OCI-LY7 (cell line): ENCODE data around the gene BRCA1. TPM values are rescaled to one million over a fixed set of nuclear protein-coding genes. Genes with fewer than 3 reads are reported as not detected.

Experiments
- BruUV-seq: library from RNA; stranded (reverse); fragments of 400-500 nt; replicated peaks from 2 replicates; lab custom pipeline; 2021; lab: Mats Ljungman, UMichigan
- CTCF ChIA-PET: fragments of 300-600 bp; sonication (Branson Sonifier 250); formaldehyde crosslinking; loops from one replicate; lab custom pipeline; 2022; ENCODE audit warnings: antibody characterized with exemption; ENCODE audit not compliant: unreplicated experiment; lab: Charles Lee
- POLR2A ChIA-PET: fragments of 300-600 bp; sonication (Branson Sonifier 250); formaldehyde crosslinking; loops from one replicate; lab custom pipeline; 2022; ENCODE audit warnings: antibody characterized with exemption; lab: Charles Lee
- DNase-seq: peaks from one replicate; pipeline ENCODE4 v3.0.0-alpha.2; 2015; ENCODE audit warnings: low spot score
- H2AFZ ChIP-seq: fragments of 200-600 bp; sonication (generic), shearing (Covaris generic); 2 replicates; pipeline ENCODE4 v1.6.1; 2014; ENCODE audit warnings: mild to moderate bottlenecking, antibody characterized with exemption, low read length, moderate library complexity
- H3K27ac ChIP-seq: fragments of 200-600 bp; sonication (generic); 2 replicates; pipeline ENCODE4 v1.5.1; 2014; ENCODE audit warnings: mixed run types, low read depth, mild to moderate bottlenecking, moderate library complexity, low read length, inconsistent platforms; ENCODE audit not compliant: poor library complexity, severe bottlenecking
- H3K36me3 ChIP-seq: fragments of 200-600 bp; sonication (generic); 2 replicates; pipeline ENCODE4 v1.6.1; 2014; ENCODE audit warnings: mild to moderate bottlenecking, antibody characterized with exemption, low read length, moderate library complexity, mixed read lengths; ENCODE audit not compliant: insufficient read depth
- H3K4me1 ChIP-seq: fragments of 200-600 bp; sonication (generic); 2 replicates; pipeline ENCODE4 v1.5.1; 2014; ENCODE audit warnings: mild to moderate bottlenecking, low read length; ENCODE audit not compliant: insufficient read depth, poor library complexity, severe bottlenecking
- H3K4me2 ChIP-seq: fragments of 200-600 bp; sonication (generic); 2 replicates; pipeline ENCODE4 v1.6.1; 2014; ENCODE audit warnings: mild to moderate bottlenecking, low read length
- H3K4me3 ChIP-seq: fragments of 200-600 bp; sonication (generic); 2 replicates; pipeline ENCODE4 v1.5.1; 2014; ENCODE audit warnings: mild to moderate bottlenecking, low read depth, low read length; ENCODE audit not compliant: poor library complexity, severe bottlenecking
- H3K79me2 ChIP-seq: fragments of 200-600 bp; sonication (generic); 2 replicates; pipeline ENCODE4 v1.6.1; 2016; ENCODE audit warnings: low read depth, mild to moderate bottlenecking, low read length, moderate library complexity, mixed read lengths; ENCODE audit not compliant: insufficient read depth
- H3K9me2 ChIP-seq: fragments of 200-600 bp; sonication (generic); 2 replicates; pipeline ENCODE4 v1.6.1; 2016; ENCODE audit warnings: mild to moderate bottlenecking, low read length, mixed read lengths; ENCODE audit not compliant: insufficient read depth
- H3K9me3 ChIP-seq: fragments of 200-600 bp; sonication (generic); 2 replicates; pipeline ENCODE4 v1.6.1; 2014; ENCODE audit warnings: mild to moderate bottlenecking, mixed run types, low read length, mixed read lengths
- H4K20me1 ChIP-seq: fragments of 200-600 bp; sonication (generic); 2 replicates; pipeline ENCODE4 v1.6.1; 2014; ENCODE audit warnings: mild to moderate bottlenecking, antibody characterized with exemption, low read length, moderate library complexity, mixed read lengths; ENCODE audit not compliant: insufficient read depth
- EZH2phosphoT487 ChIP-seq: fragments of 200-600 bp; sonication (generic); IDR thresholded peaks from 2 replicates; pipeline ENCODE4 v1.6.1; 2018; ENCODE audit warnings: low read depth, borderline replicate concordance, mild to moderate bottlenecking, mixed run types, antibody characterized with exemption, low read length, moderate library complexity, mixed read lengths
- intact Hi-C: fragments of 100-400 bp; cut with micrococcal nuclease; formaldehyde crosslinking; loops from one replicate; pipeline ENCODE4 v1.10.0; 2022; ENCODE audit not compliant: unreplicated experiment
- total RNA-seq, 2 experiments: library from RNA; depleted of rRNA in 1 of 2; stranded (reverse); fragments of >200 nt in 1 of 2; shearing (Covaris generic) in 1 of 2; gene quantifications; 2 replicates each; pipeline ENCODE4 v1.2.3, GENCODE V29; 2014 to 2022
- TF ChIP-seq, protein P1 (sequence below): fragments of 200-600 bp; sonication (generic); conservative IDR thresholded peaks from 2 replicates; pipeline ENCODE4 v1.5.1; 2014; ENCODE audit warnings: mild to moderate bottlenecking, antibody characterized with exemption, low read length, moderate library complexity, mixed read lengths

Gene BRCA1
- total RNA-seq, 2 experiments from 2014 or later, result 112 to 135 TPM

DNA sequence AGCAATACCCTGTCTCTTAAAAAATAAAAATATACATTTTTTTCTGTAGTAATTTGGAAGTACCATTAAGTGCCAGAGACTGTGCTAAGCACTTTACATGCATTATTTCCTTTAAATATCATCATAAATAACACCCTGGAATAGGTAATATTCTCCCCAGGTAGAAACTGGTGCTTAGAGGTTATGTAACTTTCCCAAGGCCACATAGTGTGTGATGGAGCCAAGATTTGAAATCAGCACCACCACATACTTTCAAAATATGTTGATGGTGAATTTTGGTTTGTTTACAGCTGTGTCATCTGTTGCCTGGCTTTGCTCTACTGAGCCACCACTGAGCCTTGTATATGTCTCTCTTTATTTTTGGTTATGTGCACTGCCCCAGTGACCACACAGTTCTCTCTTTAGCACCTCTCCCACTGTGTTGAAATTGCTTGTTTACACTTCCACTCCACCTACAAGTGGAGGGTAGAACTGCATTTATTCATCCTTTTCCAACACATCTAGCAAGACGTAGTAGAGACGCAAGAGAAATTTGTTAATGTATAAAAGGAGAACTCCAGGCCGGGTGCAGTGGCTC is 26.8 kb upstream of the BRCA1 start:
- no peak for DNase-seq
- Histone ChIP-seq H3K9me3 (peaks cover 10% of the 10 kb centered on the region; the same call in 1 of the 2 replicates), H3K27ac (no peak overlapping the region), H4K20me1 (no peaks in the 10 kb centered on the region), H3K9me2 (no peaks in the 10 kb centered on the region), H3K4me2 (no peak overlapping the region), H3K36me3 (peaks cover 23% of the 10 kb centered on the region), H3K4me1 (no peaks in the 10 kb centered on the region), H3K79me2 (no peaks in the 10 kb centered on the region), H3K4me3 (no peak overlapping the region), H2AFZ (no peak overlapping the region)
- ChIA-PET CTCF (no interaction called here), POLR2A (no interaction called here)
- intact Hi-C loops, result no loop called here
- TF ChIP-seq EZH2phosphoT487, result no peak
- TF ChIP-seq, protein P1, sequence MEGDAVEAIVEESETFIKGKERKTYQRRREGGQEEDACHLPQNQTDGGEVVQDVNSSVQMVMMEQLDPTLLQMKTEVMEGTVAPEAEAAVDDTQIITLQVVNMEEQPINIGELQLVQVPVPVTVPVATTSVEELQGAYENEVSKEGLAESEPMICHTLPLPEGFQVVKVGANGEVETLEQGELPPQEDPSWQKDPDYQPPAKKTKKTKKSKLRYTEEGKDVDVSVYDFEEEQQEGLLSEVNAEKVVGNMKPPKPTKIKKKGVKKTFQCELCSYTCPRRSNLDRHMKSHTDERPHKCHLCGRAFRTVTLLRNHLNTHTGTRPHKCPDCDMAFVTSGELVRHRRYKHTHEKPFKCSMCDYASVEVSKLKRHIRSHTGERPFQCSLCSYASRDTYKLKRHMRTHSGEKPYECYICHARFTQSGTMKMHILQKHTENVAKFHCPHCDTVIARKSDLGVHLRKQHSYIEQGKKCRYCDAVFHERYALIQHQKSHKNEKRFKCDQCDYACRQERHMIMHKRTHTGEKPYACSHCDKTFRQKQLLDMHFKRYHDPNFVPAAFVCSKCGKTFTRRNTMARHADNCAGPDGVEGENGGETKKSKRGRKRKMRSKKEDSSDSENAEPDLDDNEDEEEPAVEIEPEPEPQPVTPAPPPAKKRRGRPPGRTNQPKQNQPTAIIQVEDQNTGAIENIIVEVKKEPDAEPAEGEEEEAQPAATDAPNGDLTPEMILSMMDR, result no peak
- no TSS peak for BruUV-seq

DNA sequence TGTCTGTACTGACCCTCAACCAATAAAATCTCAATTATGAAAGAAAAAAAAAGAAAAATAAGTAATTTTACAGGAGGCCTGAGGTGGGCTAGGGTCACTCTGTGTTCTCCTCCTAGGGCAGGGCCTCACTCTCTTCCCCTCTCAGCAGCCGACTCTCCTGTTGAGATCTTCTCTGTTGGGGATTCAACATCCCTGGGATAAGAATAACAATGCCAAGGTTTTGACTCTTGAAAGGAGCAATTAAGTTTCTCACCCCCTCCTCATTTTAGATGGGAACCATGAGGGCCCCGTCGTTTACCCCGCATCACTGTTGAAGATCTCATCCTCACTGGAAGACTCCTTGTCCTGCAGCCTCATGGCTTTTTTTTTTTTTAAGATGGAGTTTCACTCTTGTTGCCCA is 21.5 kb upstream of the BRCA1 start:
- Histone ChIP-seq H3K27ac (no peak overlapping the region), H4K20me1 (no peaks in the 10 kb centered on the region), H2AFZ (no peak overlapping the region), H3K9me3 (peaks cover 4% of the 10 kb centered on the region; the same call in 1 of the 2 replicates), H3K4me1 (no peaks in the 10 kb centered on the region), H3K36me3 (peaks cover 8% of the 10 kb centered on the region), H3K4me2 (no peak overlapping the region), H3K9me2 (no peaks in the 10 kb centered on the region), H3K79me2 (no peaks in the 10 kb centered on the region), H3K4me3 (no peak overlapping the region)
- intact Hi-C loops, result no loop called here
- no peak for DNase-seq
- no TSS peak for BruUV-seq
- CTCF ChIA-PET, result no interaction called here
- TF ChIP-seq, protein P1, result no peak
- TF ChIP-seq EZH2phosphoT487, result no peak
- POLR2A ChIA-PET, result interaction anchor here (0.6 to 1.1 kb wide), 2 partner anchors 68 to 169 kb away, joined by 3 to 4 read pairs; no protein-coding TSS in a partner anchor

DNA sequence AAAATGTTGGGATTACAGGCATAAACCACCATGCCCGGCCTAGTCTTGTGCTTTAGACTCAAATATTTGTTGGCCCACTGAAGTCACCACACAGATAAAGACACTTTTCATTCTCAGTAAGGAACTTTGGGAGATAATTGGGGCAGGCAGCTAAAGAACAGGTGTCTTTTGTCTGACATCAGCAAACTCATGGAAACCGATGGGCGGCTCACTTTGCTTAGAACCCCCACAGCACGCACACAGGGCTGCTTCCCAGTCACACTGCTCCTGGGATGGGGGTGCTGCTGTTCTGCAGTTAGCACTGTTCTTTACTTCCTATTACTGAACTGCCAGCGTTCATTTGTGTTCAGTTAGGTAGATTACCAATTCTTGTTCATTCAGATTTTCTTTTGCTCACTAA is 18.0 kb upstream of the BRCA1 start:
- no peaks in the 10 kb centered on the region for H3K9me3 ChIP-seq
- CTCF ChIA-PET, result no interaction called here
- H4K20me1 ChIP-seq, result no peaks in the 10 kb centered on the region
- peaks cover 23% of the 10 kb centered on the region for H3K4me1 ChIP-seq
- POLR2A ChIA-PET, result no interaction called here
- H2AFZ ChIP-seq, result no peak overlapping the region
- no peaks in the 10 kb centered on the region for H3K36me3 ChIP-seq
- no peaks in the 10 kb centered on the region for H3K9me2 ChIP-seq
- DNase-seq, result no peak
- BruUV-seq, result no TSS peak
- no peak overlapping the region for H3K4me3 ChIP-seq
- H3K27ac ChIP-seq, result no peak overlapping the region
- no peaks in the 10 kb centered on the region for H3K79me2 ChIP-seq
- TF ChIP-seq, protein P1, result no peak
- TF ChIP-seq EZH2phosphoT487, result no peak
- intact Hi-C loops, result no loop called here
- H3K4me2 ChIP-seq, result no peak overlapping the region
